Central memory CD8-positive, alpha-beta T cell (primary cell): Measurements from ENCODE around the gene AEBP2.
"Not testable (repeated sequence)": the region's sequence is repeated elsewhere in the genome, so short reads cannot be mapped to it uniquely, and the experiment has no call there.

Source experiments
- ATAC-seq: fragments of 150-1000 bp; cut with Tn5 transposase; replicated peaks from 2 replicates; pipeline ENCODE4 v1.10.0; 2022; ENCODE audit warnings: mild to moderate bottlenecking, moderate FRiP score, moderate number of reproducible peaks; ENCODE audit not compliant: poor library complexity, severe bottlenecking; ENCODE audit errors: extremely low read depth
- DNase-seq, 2 donors: peaks; one replicate each; pipeline ENCODE4 v3.0.0; 2021; ENCODE audit warnings: low spot score in 2 of 2
- H3K27ac Mint-ChIP-seq: one replicate; pipeline ENCODE4 v1.8.0; 2022; ENCODE audit warnings: low read depth, mild to moderate bottlenecking, moderate library complexity, mixed read lengths
- H3K27me3 Mint-ChIP-seq: one replicate; pipeline ENCODE4 v1.8.0; 2022; ENCODE audit warnings: mixed read lengths
- H3K36me3 Mint-ChIP-seq: one replicate; pipeline ENCODE4 v1.8.0; 2022; ENCODE audit warnings: mild to moderate bottlenecking, moderate library complexity, mixed read lengths; ENCODE audit not compliant: insufficient read depth
- H3K4me1 Mint-ChIP-seq: one replicate; pipeline ENCODE4 v1.8.0; 2022; ENCODE audit warnings: mixed read lengths
- H3K4me3 Mint-ChIP-seq: one replicate; pipeline ENCODE4 v1.8.0; 2022; ENCODE audit warnings: mild to moderate bottlenecking, moderate library complexity, mixed read lengths
- H3K9me3 Mint-ChIP-seq: one replicate; pipeline ENCODE4 v1.8.0; 2022; ENCODE audit warnings: mixed read lengths

Gene AEBP2

GRCh38 chr12:19409376-19409775 is 29.9 kb upstream of the AEBP2 start:
- no peak overlapping the region for H3K27ac Mint-ChIP-seq
- H3K27me3 Mint-ChIP-seq = no peaks in the 10 kb centered on the region
- H3K4me3 Mint-ChIP-seq = no peak overlapping the region
- no peak for ATAC-seq
- peaks cover 2% of the 10 kb centered on the region for H3K36me3 Mint-ChIP-seq
- H3K9me3 Mint-ChIP-seq = no peaks in the 10 kb centered on the region
- H3K4me1 Mint-ChIP-seq = peaks cover 2% of the 10 kb centered on the region
- no peak for DNase-seq

- ATAC-seq (no peak), DNase-seq (no peak)
- Mint-ChIP-seq H3K27ac (no peak overlapping the region), H3K36me3 (peaks cover 2% of the 10 kb centered on the region), H3K27me3 (no peaks in the 10 kb centered on the region), H3K4me1 (no peaks in the 10 kb centered on the region), H3K4me3 (no peak overlapping the region), H3K9me3 (no peaks in the 10 kb centered on the region)
Observed at GRCh38 chr12:19410211-19410610, 29.1 kb upstream of the AEBP2 start.

GRCh38 chr12:19410629-19411185 is 28.6 kb upstream of the AEBP2 start:
- DNase-seq = no peak
- Mint-ChIP-seq H3K36me3 (no peaks in the 10 kb centered on the region), H3K27me3 (no peaks in the 10 kb centered on the region), H3K9me3 (no peaks in the 10 kb centered on the region), H3K4me1 (no peaks in the 10 kb centered on the region), H3K4me3 (no peak overlapping the region), H3K27ac (no peak overlapping the region)
- ATAC-seq = no peak

GRCh38 chr12:19411234-19412204 is 27.8 kb upstream of the AEBP2 start:
- no peak overlapping the region for H3K27ac Mint-ChIP-seq
- no peak overlapping the region for H3K4me3 Mint-ChIP-seq
- DNase-seq = no peak
- H3K9me3 Mint-ChIP-seq = no peaks in the 10 kb centered on the region
- no peaks in the 10 kb centered on the region for H3K36me3 Mint-ChIP-seq
- ATAC-seq = no peak
- no peaks in the 10 kb centered on the region for H3K27me3 Mint-ChIP-seq
- no peaks in the 10 kb centered on the region for H3K4me1 Mint-ChIP-seq

GRCh38 chr12:19412844-19413243 is 26.4 kb upstream of the AEBP2 start:
- no peak overlapping the region for H3K4me3 Mint-ChIP-seq
- no peaks in the 10 kb centered on the region for H3K36me3 Mint-ChIP-seq
- no peaks in the 10 kb centered on the region for H3K4me1 Mint-ChIP-seq
- no peaks in the 10 kb centered on the region for H3K9me3 Mint-ChIP-seq
- no peak overlapping the region for H3K27ac Mint-ChIP-seq
- no peaks in the 10 kb centered on the region for H3K27me3 Mint-ChIP-seq
- ATAC-seq = no peak
- no peak for DNase-seq

GRCh38 chr12:19413582-19413981 is 25.7 kb upstream of the AEBP2 start:
- H3K27ac Mint-ChIP-seq, H3K4me1 Mint-ChIP-seq, H3K27me3 Mint-ChIP-seq, H3K9me3 Mint-ChIP-seq, H3K36me3 Mint-ChIP-seq, ATAC-seq, H3K4me3 Mint-ChIP-seq, DNase-seq: not testable (repeated sequence)

DNA sequence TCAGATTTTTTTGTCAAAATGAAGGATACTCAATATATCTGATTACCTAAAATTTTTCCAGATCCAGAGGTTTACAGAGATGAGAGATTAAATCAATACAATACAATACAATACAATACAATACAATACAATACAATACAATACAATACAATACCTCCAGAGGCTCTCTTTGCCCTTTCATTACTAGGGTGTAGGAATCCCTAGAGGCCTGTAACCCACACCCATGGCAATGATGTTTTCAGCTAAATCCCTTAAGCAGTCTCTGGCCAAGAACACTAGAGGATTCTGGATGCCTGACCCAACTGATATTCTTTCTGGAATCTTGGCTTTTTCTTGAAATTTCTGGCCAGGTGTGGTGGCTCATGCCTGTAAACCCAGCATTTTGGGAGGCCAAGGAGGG is 23.7 kb upstream of the AEBP2 start:
- no peak overlapping the region for H3K4me3 Mint-ChIP-seq
- no peak overlapping the region for H3K27ac Mint-ChIP-seq
- no peak for ATAC-seq

GRCh38 chr12:19419086-19419485 is 20.2 kb upstream of the AEBP2 start:
- no peaks in the 10 kb centered on the region for H3K9me3 Mint-ChIP-seq
- H3K27me3 Mint-ChIP-seq = no peaks in the 10 kb centered on the region
- ATAC-seq = no peak
- no peak overlapping the region for H3K4me3 Mint-ChIP-seq
- H3K4me1 Mint-ChIP-seq = peaks cover 6% of the 10 kb centered on the region
- no peak overlapping the region for H3K27ac Mint-ChIP-seq
- no peaks in the 10 kb centered on the region for H3K36me3 Mint-ChIP-seq
- DNase-seq = no peak

More for the DNA sequence above, 23.7 kb upstream of the AEBP2 start:
- Mint-ChIP-seq H3K27me3 (no peaks in the 10 kb centered on the region), H3K9me3 (no peaks in the 10 kb centered on the region), H3K4me1 (no peaks in the 10 kb centered on the region), H3K36me3 (no peaks in the 10 kb centered on the region)
- no peak for DNase-seq

DNA sequence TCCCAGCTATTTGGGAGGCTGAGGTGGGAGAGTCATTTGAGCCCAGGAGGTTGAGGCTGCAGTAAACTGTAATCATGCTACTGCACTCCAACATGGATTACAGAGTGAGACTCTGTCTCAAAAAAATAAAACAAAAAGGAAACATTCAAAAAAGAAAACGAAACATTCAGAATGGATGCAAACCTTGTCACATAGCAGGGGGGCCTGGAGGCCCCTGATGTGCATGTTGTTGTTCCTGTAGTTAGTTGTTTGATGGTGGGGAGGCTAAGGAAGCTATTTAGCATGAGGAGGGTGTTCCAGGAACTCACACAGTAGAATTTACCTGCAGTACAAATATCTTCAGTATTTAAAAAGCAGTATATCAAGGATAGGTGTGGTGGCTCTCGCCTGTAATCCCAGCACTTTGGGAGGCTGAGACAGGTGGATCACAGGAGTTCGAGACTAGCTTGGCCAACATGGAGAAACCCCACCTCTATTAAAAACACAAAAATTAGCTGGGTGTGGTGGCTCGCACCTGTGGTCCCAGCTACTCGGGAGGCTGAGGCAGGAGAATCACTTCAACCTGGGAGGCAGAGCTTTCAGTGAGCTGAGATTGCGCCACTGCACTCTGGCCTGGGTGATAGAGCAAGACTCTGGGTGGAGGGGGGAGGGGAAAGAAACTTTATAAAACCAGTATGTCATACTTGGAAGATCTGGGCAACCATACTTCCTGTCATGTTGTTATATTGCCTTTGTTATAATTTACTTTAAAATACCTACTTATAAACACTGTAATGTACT is 17.6 kb upstream of the AEBP2 start:
- Mint-ChIP-seq H3K9me3 (no peaks in the 10 kb centered on the region), H3K27me3 (no peaks in the 10 kb centered on the region), H3K4me3 (no peak overlapping the region), H3K36me3 (no peaks in the 10 kb centered on the region), H3K4me1 (peaks cover 6% of the 10 kb centered on the region), H3K27ac (peak overlapping the region; percentile 85)
- DNase-seq = no peak
- ATAC-seq = no peak

GRCh38 chr12:19423166-19423930 is 15.9 kb upstream of the AEBP2 start:
- Mint-ChIP-seq H3K4me1 (peaks cover 6% of the 10 kb centered on the region), H3K4me3 (no peak overlapping the region), H3K27me3 (no peaks in the 10 kb centered on the region), H3K36me3 (no peaks in the 10 kb centered on the region), H3K27ac (no peak overlapping the region), H3K9me3 (no peaks in the 10 kb centered on the region)
- DNase-seq = no peak
- no peak for ATAC-seq

DNA sequence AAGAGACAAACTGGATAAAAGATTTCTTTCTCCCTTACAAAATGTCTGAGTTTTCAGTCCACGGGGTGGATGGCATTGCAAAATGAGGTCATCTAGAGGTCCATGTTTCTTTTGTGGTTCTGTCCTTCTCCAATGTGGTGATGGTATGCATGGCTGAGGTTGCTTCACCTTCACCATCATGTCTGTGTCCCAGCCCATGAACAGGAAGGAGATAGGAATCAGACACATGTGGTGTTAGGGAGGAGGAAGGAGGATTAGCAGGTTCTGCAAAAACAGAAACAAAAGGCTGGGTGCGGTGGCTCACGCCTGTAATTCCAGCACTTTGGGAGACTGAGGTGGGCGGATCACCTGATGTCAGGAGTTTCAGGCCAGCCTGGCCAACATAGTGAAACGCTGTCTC is 11.0 kb upstream of the AEBP2 start:
- no peaks in the 10 kb centered on the region for H3K27me3 Mint-ChIP-seq
- no peak overlapping the region for H3K4me3 Mint-ChIP-seq
- H3K9me3 Mint-ChIP-seq = no peaks in the 10 kb centered on the region
- peaks cover 7% of the 10 kb centered on the region for H3K4me1 Mint-ChIP-seq
- no peaks in the 10 kb centered on the region for H3K36me3 Mint-ChIP-seq
- DNase-seq (no peak), ATAC-seq (no peak)
- no peak overlapping the region for H3K27ac Mint-ChIP-seq

GRCh38 chr12:19429491-19429890 is 9.8 kb upstream of the AEBP2 start:
- not testable (repeated sequence) for H3K36me3 Mint-ChIP-seq, ATAC-seq, DNase-seq, H3K4me3 Mint-ChIP-seq, H3K9me3 Mint-ChIP-seq, H3K27me3 Mint-ChIP-seq, H3K27ac Mint-ChIP-seq, H3K4me1 Mint-ChIP-seq
